HG03108 (cell line): ENCODE measurements around the gene RWDD4.

Experiments used
- ATAC-seq: cut with Tn5 transposase; IDR thresholded peaks from one replicate; pipeline ENCODE4 v1.9.1; 2021; ENCODE audit warnings: moderate library complexity; ENCODE audit not compliant: unreplicated experiment

RWDD4 gene

DNA sequence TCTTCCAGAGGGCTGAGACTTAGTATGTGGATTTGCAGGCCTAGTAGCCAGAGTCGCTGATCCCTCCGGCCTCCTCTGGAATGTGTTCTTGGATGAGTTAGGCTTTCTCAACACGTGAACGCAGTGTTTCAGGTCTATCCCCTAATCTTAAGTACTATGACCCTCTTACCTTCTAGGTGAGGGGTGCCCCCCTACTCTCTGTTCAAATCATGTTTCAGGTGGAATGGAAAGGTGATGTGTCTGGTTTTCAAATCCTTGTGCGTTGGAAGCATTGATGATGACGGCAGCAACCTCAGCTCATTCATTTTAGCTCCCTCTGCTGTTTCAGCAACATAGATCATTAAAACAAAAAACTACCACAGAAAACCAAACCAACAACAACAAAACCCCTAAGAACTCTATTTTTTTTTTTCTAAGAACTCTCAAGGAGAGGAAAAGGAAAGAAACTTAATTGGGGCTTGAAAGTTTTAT is 56.4 kb downstream of the RWDD4 start:
- ATAC-seq, result no peak

DNA sequence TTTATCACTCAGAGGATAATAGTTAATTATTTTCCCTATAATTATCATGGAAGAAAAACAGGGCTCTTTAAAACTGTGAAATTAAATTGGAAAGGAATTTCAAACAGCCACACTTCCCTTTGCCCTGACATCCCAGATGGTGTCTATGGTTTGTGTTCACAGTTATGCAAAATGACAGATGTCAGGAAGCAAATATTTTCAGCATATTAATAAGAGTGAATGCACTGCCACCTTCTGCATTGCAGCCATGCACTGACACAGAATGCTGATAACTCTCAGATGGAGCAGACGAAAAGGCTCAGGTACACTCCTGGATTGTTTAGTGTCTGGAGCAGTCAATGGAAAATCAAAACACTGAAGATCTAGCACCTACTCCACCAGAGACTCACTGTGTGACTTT is 57.6 kb downstream of the RWDD4 start:
- no peak for ATAC-seq

DNA sequence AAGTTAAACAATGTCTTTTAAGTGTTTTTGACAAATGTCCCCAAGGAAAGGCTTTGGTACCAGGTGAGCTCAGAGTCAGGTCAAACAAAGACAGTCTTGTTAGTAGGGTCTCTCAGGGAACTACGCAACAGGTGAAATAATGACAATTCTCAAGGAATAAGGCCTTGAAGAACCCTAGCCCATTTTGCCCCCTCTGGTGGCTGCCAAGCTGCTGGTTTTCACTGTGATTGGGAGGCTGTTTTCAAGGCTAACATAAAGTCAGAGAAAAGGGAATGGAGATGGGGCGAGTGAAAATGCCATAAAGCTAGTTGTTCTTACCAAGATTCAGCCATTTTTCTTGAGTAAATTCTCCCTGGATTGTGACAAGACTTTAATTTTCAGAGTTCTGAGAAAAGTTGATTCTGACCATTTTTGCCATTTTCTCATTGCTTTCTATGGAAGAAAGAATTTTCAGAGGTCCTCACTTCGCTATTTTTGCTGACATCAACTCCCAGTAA is 58.7 kb downstream of the RWDD4 start:
- no peak for ATAC-seq

DNA sequence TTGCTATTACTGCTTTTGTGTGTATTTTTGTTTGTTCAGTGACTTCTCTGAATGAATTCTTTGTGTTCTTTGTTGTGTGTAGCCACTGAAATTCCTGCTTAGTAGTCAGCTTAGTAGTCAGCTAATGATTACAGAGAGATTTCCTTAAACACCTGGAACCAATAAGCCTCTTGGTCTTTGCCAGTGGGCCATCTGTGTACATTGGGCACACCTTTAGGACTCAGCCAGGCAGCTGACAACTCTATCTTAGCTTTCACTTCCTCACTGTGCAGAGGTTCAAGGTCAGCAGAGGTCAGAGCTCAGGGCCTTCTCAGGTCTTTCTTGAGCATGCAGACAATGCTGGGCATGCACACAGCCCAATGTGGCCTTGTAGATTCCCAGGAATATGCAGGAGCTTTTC is 59.3 kb downstream of the RWDD4 start:
- peak; percentile 72 for ATAC-seq

DNA sequence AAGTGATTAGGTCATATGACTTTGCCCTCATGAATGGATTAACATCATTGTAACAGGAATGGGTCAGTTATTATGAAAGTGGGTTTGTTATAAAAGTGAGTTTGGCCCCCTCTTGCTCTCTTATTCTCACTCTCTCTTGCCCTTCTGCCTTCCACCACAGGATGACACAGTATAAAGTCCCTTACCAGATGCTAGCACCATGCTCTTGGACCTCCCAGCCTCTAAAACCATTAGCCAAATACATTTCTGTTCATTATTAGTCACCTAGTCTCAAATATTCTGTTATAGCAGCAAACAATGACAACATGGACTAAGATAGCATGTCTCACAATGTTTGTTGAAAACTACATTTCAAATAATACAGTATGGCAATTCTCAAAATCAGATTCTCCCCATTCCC is 59.7 kb downstream of the RWDD4 start:
- ATAC-seq, result no peak

DNA sequence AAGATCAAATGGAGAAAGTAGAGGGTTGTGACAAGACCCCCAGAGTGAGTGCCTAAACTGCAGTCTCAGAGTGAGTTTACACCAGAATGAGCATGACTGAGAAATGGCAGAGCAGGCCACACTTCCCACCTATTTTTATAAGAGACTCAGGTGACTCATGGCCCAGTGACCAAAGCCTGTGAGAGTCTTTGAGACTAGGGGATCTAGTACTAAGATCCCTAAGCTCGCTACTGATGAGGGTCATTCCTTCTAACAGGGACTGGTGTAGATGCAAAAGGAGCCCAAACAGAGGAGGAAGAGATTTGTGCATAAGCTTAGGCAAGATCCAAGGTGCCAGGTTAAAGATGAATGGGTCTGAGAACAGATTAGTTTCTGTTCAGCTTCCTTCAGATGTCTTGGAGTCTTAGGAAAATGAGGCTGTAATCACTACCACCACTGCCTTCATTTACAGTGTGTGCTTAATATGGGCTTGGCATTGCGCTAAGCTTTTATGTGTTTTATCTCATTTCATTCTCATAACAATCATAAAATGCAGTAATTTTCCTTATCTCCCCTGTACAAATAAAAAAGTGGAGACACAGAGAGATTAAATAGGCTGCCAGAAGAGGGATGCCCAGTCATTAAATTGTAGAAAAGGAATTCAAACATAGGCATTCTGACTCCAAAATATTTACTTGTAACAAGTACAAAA is 62.8 kb downstream of the RWDD4 start:
- no peak for ATAC-seq

DNA sequence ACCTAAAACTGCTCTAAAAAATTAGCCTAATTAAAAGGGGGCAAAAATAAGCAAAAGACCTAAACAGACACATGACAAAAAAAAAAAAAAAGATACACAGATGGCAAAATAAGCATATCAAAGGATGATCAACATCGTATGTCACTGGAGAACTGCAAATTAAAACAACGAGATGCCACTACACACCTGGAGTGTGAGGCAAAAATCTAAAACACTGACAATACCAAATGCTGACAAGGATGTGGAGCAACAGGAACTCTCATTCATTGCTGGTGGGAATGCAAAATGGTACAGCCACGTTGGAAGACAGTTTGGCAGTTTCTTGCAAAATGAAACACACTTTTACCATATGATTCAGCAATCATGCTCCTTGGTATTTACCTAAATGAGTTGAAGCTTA is 64.2 kb downstream of the RWDD4 start:
- ATAC-seq, result no peak

DNA sequence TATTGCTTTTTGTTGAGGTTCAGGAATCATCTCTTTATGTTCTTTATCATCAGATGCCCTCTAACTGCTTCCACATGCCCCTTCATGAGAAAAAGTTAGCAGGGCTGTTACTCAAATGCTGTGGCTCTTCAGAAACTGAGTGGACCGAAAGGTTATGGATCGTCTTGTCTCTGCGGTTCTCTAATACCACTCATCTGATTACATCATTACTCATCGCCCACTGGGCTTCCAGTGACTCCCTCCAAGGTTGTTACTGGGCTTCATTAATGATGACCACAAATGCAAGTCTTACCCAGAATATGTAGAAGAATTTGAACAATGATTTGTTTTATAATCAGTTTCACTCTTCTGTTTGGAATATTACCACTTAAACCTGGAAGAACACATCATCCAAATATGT is 67.7 kb downstream of the RWDD4 start:
- ATAC-seq, result no peak
